HFFc6 (cell line): ENCODE data around the gene SLC39A9. TPM values are rescaled to one million over a fixed set of nuclear protein-coding genes. Genes with fewer than 3 reads are reported as not detected.

Experiments
- DNase-seq: peaks from one replicate; pipeline ENCODE4 v3.0.0-alpha.2; 2018
- H3K27ac Mint-ChIP-seq: 2 replicates; pipeline ENCODE4 v1.8.0; 2020; ENCODE audit warnings: mild to moderate bottlenecking, mixed read lengths
- H3K27me3 Mint-ChIP-seq: 2 replicates; pipeline ENCODE4 v1.8.0; 2021; ENCODE audit warnings: mild to moderate bottlenecking, moderate library complexity, mixed read lengths; ENCODE audit not compliant: insufficient read depth
- H3K36me3 Mint-ChIP-seq: 2 replicates; pipeline ENCODE4 v1.8.0; 2021; ENCODE audit warnings: low read depth, mixed read lengths
- H3K4me1 Mint-ChIP-seq: 2 replicates; pipeline ENCODE4 v1.8.0; 2020; ENCODE audit warnings: low read depth, mixed read lengths
- H3K4me3 Mint-ChIP-seq: 2 replicates; pipeline ENCODE4 v1.8.0; 2020; ENCODE audit warnings: mild to moderate bottlenecking, moderate library complexity, mixed read lengths
- H3K9me3 Mint-ChIP-seq: 2 replicates; pipeline ENCODE4 v1.8.0; 2020; ENCODE audit warnings: mild to moderate bottlenecking, mixed read lengths
- CTCF ChIP-seq: fragments of 200-600 bp; sonication (generic); IDR thresholded peaks from 2 replicates; pipeline ENCODE4 v1.5.0; 2021; ENCODE audit warnings: antibody characterized with exemption, mild to moderate bottlenecking
- total RNA-seq, 6 experiments: library from RNA; stranded (reverse); fragmentation: NEBNext Ultra II Directional; extraction: Animal tissue kit (Norgen Biotek cat#: 25700); gene quantifications; 2 replicates in 1 of 6; 3 replicates in 5 of 6; pipeline ENCODE4 v1.2.3, GENCODE V29; 2021

SLC39A9 gene
- total RNA-seq, 6 experiments from 2014 or later = 58.8 to 88.5 (median 73.3) TPM

- no peak overlapping the region for H3K4me3 Mint-ChIP-seq
- no peak for TF ChIP-seq CTCF
- H3K9me3 Mint-ChIP-seq = no peaks in the 10 kb centered on the region
- no peaks in the 10 kb centered on the region for H3K4me1 Mint-ChIP-seq
- no peak overlapping the region for H3K27ac Mint-ChIP-seq
- peaks cover 5% of the 10 kb centered on the region for H3K27me3 Mint-ChIP-seq
- H3K36me3 Mint-ChIP-seq = peaks cover 9% of the 10 kb centered on the region
- no peak for DNase-seq
Measured at GRCh38 chr14:69370061-69370460, 28.4 kb upstream of the SLC39A9 start.

GRCh38 chr14:69372146-69372545, 26.3 kb upstream of the SLC39A9 start:
- H3K4me1 Mint-ChIP-seq = no peaks in the 10 kb centered on the region
- H3K9me3 Mint-ChIP-seq = no peaks in the 10 kb centered on the region
- peaks cover 3% of the 10 kb centered on the region for H3K27me3 Mint-ChIP-seq
- peaks cover 28% of the 10 kb centered on the region for H3K36me3 Mint-ChIP-seq
- no peak for DNase-seq
- no peak overlapping the region for H3K4me3 Mint-ChIP-seq
- no peak overlapping the region for H3K27ac Mint-ChIP-seq
- TF ChIP-seq CTCF = no peak

- Mint-ChIP-seq H3K27ac (no peak overlapping the region), H3K4me1 (no peaks in the 10 kb centered on the region), H3K36me3 (peaks cover 33% of the 10 kb centered on the region), H3K27me3 (no peaks in the 10 kb centered on the region), H3K9me3 (no peaks in the 10 kb centered on the region), H3K4me3 (no peak overlapping the region)
- no peak for DNase-seq
- no peak for TF ChIP-seq CTCF
Measured at GRCh38 chr14:69373104-69373503, 25.4 kb upstream of the SLC39A9 start.

- Mint-ChIP-seq H3K27ac (no peak overlapping the region), H3K36me3 (peaks cover 33% of the 10 kb centered on the region), H3K4me1 (no peaks in the 10 kb centered on the region), H3K27me3 (no peaks in the 10 kb centered on the region), H3K9me3 (no peaks in the 10 kb centered on the region), H3K4me3 (no peak overlapping the region)
- DNase-seq = no peak
- no peak for TF ChIP-seq CTCF
Measured at GRCh38 chr14:69374235-69374634, 24.3 kb upstream of the SLC39A9 start.

- DNase-seq = no peak
- H3K9me3 Mint-ChIP-seq = no peaks in the 10 kb centered on the region
- H3K36me3 Mint-ChIP-seq = peaks cover 33% of the 10 kb centered on the region
- no peak overlapping the region for H3K27ac Mint-ChIP-seq
- no peak overlapping the region for H3K4me3 Mint-ChIP-seq
- H3K27me3 Mint-ChIP-seq = no peaks in the 10 kb centered on the region
- H3K4me1 Mint-ChIP-seq = no peaks in the 10 kb centered on the region
- TF ChIP-seq CTCF = no peak
Measured at GRCh38 chr14:69375182-69375581, 23.3 kb upstream of the SLC39A9 start.

GRCh38 chr14:69375722-69376121, 22.8 kb upstream of the SLC39A9 start:
- no peak for TF ChIP-seq CTCF
- H3K27ac Mint-ChIP-seq = no peak overlapping the region
- H3K27me3 Mint-ChIP-seq = no peaks in the 10 kb centered on the region
- peaks cover 37% of the 10 kb centered on the region for H3K36me3 Mint-ChIP-seq
- DNase-seq = no peak
- H3K9me3 Mint-ChIP-seq = no peaks in the 10 kb centered on the region
- H3K4me1 Mint-ChIP-seq = no peaks in the 10 kb centered on the region
- H3K4me3 Mint-ChIP-seq = no peak overlapping the region
